CMK (cell line): ENCODE measurements around the gene HEBP1.
"Not testable (repeated sequence)": the region's sequence is repeated elsewhere in the genome, so short reads cannot be mapped to it uniquely, and the experiment has no call there.

Experiments
- DNase-seq: peaks from one replicate; pipeline ENCODE4 v3.0.0-alpha.2; 2010; ENCODE audit warnings: low read depth

The HEBP1 gene

GRCh38 chr12:12999959-13000615, at the start of gene HEBP1:
HEBP1 (minus strand) TSS chr12:13000265; CDS start chr12:13000114, 151 bp downstream.
- DNase-seq, result peak; percentile 61

- DNase-seq, result no peak
Observed at GRCh38 chr12:13049816-13050215, 49.8 kb upstream of the HEBP1 start.

- DNase-seq, result no peak
Observed at GRCh38 chr12:13046964-13047363, 46.9 kb upstream of the HEBP1 start.

GRCh38 chr12:13045816-13046215, 45.8 kb upstream of the HEBP1 start:
- no peak for DNase-seq

DNA sequence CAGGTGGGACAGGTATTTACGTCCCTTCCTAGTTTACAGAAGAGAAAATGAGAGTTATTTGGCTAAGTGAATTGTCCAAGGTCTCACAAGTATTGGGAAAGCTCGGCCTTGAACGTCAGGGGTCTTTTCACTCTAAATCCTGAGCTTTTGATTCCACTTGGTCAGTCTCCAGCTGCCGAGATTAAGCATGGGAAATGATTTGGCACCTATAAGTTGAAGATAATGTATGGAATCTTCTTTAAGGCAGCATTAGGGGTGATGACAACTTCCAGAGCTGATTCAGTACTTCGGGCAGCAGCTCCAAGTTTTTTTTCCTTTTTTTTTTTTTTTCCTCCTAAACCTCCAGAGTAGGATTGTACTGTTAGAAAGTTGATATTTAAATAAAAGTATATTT, 44.8 kb upstream of the HEBP1 start:
- no peak for DNase-seq

DNA sequence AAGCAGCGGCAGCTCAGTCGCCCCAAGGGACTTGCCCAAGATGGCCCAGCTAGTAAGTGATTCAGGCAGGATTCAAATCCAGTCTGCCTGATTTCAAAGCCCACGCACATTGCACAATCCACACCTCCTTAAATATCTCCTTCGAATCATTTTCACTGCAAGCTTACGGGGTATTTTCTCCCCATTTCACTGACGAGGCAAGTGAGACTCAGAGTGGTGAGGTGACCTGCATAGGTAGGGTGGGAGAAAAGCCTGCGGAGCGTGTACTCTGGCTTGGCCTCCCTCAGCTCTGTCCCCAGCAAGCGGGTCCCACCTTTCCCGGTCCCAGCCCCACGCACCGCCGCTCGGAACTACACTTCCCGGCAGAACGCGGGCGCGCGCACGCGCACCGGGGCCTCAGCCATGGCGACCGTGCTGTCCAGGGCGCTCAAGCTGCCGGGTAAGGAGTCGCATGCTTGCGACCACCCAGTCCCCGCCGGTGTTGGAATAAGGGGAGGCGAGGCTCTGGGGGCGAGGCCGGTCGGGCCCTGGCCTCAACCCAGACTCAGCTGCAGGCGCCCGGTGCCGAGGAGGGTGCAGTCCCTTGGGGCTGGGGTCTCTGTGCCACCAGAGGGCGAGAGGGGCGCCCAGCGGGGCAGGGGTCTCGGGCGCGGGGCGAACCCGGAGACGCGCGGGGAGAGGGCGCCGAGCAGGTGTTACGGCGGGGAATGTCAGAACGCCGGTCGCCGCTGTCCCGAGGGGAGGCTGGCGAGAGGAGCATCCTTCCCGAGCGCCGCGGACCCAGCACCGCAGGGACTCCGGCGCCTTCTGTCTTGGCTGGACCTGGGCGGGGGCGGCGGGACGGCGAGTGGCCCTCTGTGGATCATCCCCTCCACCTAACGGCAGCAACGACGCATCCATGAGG, 44.2 kb upstream of the HEBP1 start, which contains the start of gene FAM234B:
FAM234B (plus strand) TSS at position 380 of the 904 bp plus-strand sequence; CDS start at position 403, 23 bp downstream.
- no peak for DNase-seq

DNA sequence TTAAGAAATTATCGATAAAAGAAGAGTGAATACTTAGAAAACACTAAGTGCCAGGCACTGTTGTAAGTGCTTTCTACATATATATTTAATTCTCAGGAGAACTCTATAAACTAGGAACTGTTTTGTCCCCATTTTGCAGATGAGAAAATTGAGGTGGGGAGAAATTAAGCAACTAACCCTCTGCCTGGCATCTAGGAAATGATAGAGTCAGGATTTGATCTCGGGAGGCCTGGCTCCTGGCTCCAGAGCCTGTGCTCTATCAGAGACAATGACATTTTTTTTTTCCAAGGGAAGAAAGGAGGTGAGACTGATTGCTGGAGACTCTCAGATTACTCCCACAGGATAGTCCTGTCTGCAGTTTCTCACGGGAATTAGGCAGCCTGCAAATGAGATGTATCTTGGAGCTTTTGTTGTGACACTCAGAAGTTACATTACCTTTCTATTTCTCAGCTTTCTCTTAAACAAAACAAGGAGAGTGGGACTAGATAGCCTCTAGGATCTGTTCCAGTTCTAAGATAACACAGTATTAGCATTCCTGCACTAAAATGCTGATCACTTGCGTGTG, 42.7 kb upstream of the HEBP1 start:
- no peak for DNase-seq

DNA sequence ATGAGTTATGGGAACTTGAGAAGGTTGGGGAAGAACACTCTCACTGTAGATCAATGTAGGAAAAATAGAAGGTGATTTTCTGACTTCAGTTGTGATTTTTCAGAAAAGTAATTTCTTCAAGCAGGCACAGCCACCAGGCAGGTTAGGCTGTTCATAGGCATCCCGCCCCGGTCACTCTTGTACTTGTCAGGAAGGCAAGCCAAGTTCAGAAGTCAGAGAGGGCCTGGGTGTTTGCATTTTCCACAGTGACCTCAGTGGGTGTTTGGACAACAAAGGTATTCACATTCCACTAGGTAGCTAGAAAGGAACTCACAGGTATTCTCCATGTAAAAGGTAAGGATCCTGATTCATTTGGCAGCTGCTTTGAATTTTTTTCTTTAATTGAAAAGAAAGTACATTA, 41.2 kb upstream of the HEBP1 start:
- no peak for DNase-seq

DNA sequence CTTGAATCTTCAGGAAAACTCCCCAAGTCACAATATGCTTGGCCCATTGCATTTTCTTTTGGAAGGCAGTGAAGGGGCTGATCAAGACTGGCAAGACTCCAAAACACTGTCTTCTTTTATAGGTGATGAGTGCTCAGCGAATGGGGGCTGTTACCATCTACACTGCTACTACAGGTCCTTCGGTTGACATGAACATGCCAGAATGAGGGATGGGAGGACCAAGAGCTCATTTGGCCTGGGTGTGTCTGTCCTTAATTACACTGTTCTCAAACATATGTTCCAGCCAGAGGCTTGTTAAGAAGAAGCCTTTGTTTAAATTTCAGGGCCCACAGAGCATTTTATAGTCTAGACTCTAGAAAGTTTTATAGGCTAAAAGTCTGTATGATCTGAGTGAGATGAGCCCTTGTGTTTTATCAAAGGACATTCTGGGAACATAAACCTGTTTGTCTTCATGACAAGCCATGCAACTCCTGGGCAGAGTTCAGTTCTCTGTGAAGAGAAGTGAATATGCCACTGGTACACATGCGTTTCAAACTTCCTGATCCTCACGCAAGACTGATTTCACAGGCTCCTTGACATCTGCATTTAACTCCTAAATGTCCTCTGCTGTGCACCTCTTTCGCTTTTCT, 39.4 kb upstream of the HEBP1 start:
- DNase-seq, result no peak

GRCh38 chr12:13038491-13039161, 38.6 kb upstream of the HEBP1 start:
- no peak for DNase-seq

DNA sequence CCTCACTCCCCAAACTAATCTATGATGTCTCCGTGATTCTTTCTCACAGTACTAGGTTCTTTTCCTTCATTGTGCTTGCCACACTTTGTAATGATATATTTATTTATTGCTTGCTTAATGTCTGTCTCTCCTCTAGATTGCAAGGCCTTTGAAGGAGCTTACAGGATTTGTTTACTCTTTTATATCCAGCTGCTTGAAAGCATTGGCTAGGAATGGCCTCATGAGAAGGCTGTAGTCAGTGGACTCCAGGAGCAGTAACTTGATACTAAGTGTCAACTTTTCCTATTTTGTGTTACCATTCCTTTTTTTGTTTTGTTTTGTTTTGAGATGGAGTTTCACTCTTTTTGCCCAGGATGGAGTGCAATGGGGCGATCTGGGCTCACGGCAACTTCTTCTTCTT, 36.8 kb upstream of the HEBP1 start:
- no peak for DNase-seq

DNA sequence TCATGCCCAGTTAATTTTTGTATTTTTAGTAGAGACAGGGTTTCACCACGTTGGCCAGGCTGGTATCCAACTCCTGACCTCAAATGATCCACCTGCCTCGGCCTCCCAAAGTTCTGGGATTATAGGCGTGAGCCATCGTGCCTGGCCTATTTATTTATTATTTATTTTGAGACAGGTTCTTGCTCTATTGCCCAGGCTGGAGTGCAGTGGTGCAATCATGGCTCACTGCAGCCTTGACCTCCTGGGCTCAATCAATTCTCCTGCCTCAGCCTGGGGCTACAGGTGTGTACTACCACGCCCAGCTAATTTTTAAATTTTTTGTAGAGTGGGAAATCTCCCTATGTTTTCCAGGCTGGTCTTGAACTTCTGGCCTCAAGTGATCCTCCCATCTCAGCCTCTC, 35.3 kb upstream of the HEBP1 start:
- DNase-seq, result not testable (repeated sequence)

DNA sequence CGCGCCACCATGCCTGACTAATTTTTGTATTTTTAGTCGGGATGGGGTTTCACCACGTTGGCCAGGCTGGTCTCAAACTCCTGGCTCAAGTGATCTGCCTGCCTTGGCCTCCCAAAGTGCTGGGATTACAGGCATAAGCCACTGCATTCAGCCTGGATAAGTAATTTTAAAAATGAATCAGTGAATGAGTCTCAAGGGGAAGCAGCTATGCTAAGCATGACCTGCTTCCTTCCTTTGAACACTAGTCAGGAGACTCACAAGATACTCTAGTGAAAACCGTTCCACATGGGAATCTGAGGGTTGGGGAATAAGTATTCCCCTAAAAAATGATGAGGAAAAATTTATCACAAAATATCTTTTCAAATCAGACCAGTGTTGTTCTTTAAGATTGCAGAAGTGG, 33.4 kb upstream of the HEBP1 start:
- DNase-seq, result no peak

- DNase-seq, result no peak
Observed at GRCh38 chr12:13032164-13032563, 32.1 kb upstream of the HEBP1 start.

- DNase-seq, result no peak
Observed at GRCh38 chr12:13030541-13031291, 30.7 kb upstream of the HEBP1 start.

DNA sequence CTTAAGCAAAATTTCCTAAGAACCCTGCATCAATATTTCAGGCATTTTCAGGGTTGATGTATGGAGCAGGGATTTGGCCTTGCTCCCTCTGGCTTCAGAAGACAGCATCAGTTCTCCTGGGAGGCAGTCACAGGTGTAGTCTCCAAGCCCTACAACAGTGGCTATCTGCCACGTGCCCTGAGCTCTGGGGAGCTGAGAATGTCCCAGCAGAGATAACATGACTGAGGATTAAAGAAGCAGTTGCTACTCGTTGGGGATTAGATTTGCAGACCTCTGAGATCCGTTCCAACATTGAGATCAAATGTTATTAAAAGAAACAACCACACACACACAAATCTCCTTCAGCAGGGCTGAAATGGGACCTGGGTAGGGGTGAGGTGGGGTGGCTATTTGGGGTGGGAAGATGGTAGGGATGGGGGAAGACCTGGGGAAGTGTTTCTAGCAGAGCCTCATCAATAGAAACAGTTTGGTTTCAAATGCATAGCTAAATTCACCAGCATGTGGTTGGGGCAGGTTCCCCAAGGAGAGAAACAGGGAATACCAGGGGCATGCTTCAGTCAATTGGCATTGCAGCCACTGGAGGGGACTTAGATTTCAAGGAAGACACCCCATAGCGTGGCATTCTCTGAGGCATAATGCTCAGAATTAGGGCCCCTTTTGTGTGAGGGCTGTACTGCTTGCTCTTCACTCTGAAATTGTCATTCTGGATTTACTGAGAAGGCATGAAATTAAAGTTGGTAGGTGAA, 28.9 kb upstream of the HEBP1 start:
- no peak for DNase-seq

DNA sequence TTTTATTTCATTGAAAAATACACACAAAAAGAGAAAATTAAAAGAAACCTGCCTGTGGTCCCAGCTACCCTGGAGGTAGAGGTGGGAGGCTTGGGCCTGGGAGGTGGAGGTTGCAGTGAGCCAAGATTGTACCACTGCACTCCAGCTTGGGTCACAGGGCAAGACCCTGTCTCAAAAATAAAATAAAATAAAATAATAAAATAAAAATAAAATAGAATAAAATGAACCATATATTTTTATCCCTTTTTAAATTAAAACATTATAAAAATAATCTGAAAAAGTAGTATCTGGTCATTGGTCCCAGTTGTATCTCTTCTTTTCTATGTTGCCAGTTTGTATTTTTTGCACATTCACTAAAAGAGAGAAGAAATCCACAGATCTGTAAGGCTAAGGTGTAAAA, 27.4 kb upstream of the HEBP1 start:
- no peak for DNase-seq

DNA sequence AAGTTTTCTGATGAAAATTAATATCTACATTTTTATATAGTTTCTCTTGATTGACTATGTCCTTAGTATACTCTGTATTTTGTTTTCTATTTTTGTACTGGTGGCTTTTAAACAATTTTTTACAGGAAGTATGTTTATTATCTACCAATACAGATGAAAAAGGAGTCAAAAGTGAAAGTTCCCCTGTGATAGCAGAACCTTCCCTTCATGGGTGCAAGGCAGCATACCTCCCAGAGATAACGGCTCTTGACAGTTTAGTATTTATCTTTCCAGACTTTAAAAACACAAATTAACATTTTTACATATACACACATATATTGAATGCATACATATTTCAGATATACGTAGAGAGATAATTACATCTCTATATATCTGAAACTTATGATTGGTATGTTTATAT, 27.0 kb upstream of the HEBP1 start:
- DNase-seq, result peak; percentile 33

- no peak for DNase-seq
Observed at GRCh38 chr12:13026286-13026685, 26.2 kb upstream of the HEBP1 start.

DNA sequence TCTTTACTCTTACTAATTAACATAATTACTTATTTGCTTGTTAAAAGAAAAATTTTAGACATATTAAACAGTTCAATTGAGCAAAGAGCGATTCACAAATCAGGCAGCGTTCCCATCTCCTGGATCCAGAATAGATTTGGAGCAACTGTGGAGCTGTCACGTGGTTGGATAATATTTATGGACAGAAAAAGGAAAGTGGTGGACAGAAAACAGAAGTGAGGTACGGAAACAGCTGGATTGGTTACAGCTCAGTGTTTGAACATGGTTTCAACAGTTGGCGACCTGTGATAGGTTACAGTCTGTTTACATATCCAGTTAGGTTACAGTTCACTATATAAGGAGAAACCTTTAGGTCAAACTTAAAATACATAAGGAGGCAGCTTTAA, 24.5 kb upstream of the HEBP1 start:
- no peak for DNase-seq
